WTC11 (cell line): ENCODE results near the gene ALOX12. TPM values are rescaled to one million over a fixed set of nuclear protein-coding genes. Genes with fewer than 3 reads are reported as not detected.

Experiments used
- ATAC-seq: fragments of 200-7000 bp; cut with Tn5 transposase; 2 replicates; pipeline ENCODE4 v1.10.0; 2021; ENCODE audit warnings: mild to moderate bottlenecking, moderate library complexity
- CTCF ChIA-PET: fragments of 300-600 bp; sonication (Branson Sonifier 250); formaldehyde crosslinking; loops from one replicate; lab custom pipeline; 2021; ENCODE audit warnings: antibody characterized with exemption; lab: Charles Lee
- POLR2A ChIA-PET: fragments of 350-600 bp; sonication (Branson Sonifier 250); formaldehyde crosslinking; loops from one replicate; lab custom pipeline; 2021; ENCODE audit warnings: antibody characterized with exemption; lab: Charles Lee
- DNase-seq: peaks from one replicate; pipeline ENCODE4 v3.0.0; 2021; ENCODE audit warnings: low spot score
- H3K27ac Mint-ChIP-seq: 2 replicates; pipeline ENCODE4 v1.8.0; 2021; ENCODE audit warnings: mixed read lengths
- H3K27me3 Mint-ChIP-seq: 2 replicates; pipeline ENCODE4 v1.8.0; 2021; ENCODE audit warnings: low read depth, mild to moderate bottlenecking, moderate library complexity, mixed read lengths
- H3K36me3 Mint-ChIP-seq: 2 replicates; pipeline ENCODE4 v1.8.0; 2021; ENCODE audit warnings: mixed read lengths
- H3K4me1 Mint-ChIP-seq: 2 replicates; pipeline ENCODE4 v1.8.0; 2022; ENCODE audit warnings: mixed read lengths
- H3K4me3 Mint-ChIP-seq: 2 replicates; pipeline ENCODE4 v1.8.0; 2021; ENCODE audit warnings: mild to moderate bottlenecking, moderate library complexity, mixed read lengths
- H3K9me3 Mint-ChIP-seq: 2 replicates; pipeline ENCODE4 v1.8.0; 2021; ENCODE audit warnings: mixed read lengths
- CBFB ChIP-seq: sonication (generic); formaldehyde crosslinking; IDR thresholded peaks from 2 replicates; pipeline ENCODE4 v1.8.1; 2022; ENCODE audit warnings: mild to moderate bottlenecking, low read depth, missing genetic modification reagents
- EMX1 ChIP-seq: fragments of 250-450 bp; sonication (Bioruptor Pico); IDR thresholded peaks from 2 replicates; pipeline ENCODE4 v1.8.0; 2021; ENCODE audit warnings: mild to moderate bottlenecking
- FOXJ3 ChIP-seq: sonication (generic); formaldehyde crosslinking; IDR thresholded peaks from 2 replicates; pipeline ENCODE4 v1.9.0; 2021; ENCODE audit warnings: missing genetic modification reagents, mild to moderate bottlenecking, borderline replicate concordance
- GABPB1 ChIP-seq: sonication (generic); formaldehyde crosslinking; IDR thresholded peaks from 2 replicates; pipeline ENCODE4 v1.8.1; 2023; ENCODE audit warnings: mild to moderate bottlenecking, missing genetic modification reagents
- HMGA2 ChIP-seq: fragments of 250-450 bp; sonication (Bioruptor Pico); IDR thresholded peaks from 2 replicates; pipeline ENCODE4 v1.4.0; 2021; ENCODE audit warnings: mild to moderate bottlenecking, moderate library complexity
- KAT7 ChIP-seq: sonication (generic); formaldehyde crosslinking; IDR thresholded peaks from 2 replicates; pipeline ENCODE4 v1.8.1; 2023; ENCODE audit warnings: missing genetic modification reagents, mild to moderate bottlenecking, borderline replicate concordance
- MYBL2 ChIP-seq: sonication (generic); formaldehyde crosslinking; IDR thresholded peaks from 2 replicates; pipeline ENCODE4 v1.8.1; 2023; ENCODE audit warnings: mild to moderate bottlenecking, moderate library complexity, missing genetic modification reagents
- NFATC4 ChIP-seq: fragments of 250-450 bp; sonication (Bioruptor Pico); IDR thresholded peaks from 2 replicates; pipeline ENCODE4 v1.9.0; 2021; ENCODE audit warnings: mild to moderate bottlenecking
- NR1H2 ChIP-seq: sonication (generic); formaldehyde crosslinking; IDR thresholded peaks from 2 replicates; pipeline ENCODE4 v1.9.0; 2021; ENCODE audit warnings: mild to moderate bottlenecking, moderate library complexity, missing genetic modification reagents
- OVOL2 ChIP-seq: fragments of 250-450 bp; sonication (Bioruptor Pico); IDR thresholded peaks from 2 replicates; pipeline ENCODE4 v1.9.0; 2021; ENCODE audit warnings: mild to moderate bottlenecking, borderline replicate concordance
- PRRX2 ChIP-seq: fragments of 250-450 bp; sonication (Bioruptor Pico); IDR thresholded peaks from 2 replicates; pipeline ENCODE4 v1.8.0; 2021; ENCODE audit warnings: mild to moderate bottlenecking
- SMAD3 ChIP-seq: sonication (generic); formaldehyde crosslinking; IDR thresholded peaks from 2 replicates; pipeline ENCODE4 v1.8.0; 2022; ENCODE audit warnings: missing genetic modification reagents, mild to moderate bottlenecking, borderline replicate concordance
- SMAD4 ChIP-seq: sonication (generic); formaldehyde crosslinking; IDR thresholded peaks from 2 replicates; pipeline ENCODE4 v1.8.0; 2022; ENCODE audit warnings: mild to moderate bottlenecking, missing genetic modification reagents
- SOX15 ChIP-seq: fragments of 250-450 bp; sonication (Bioruptor Pico); IDR thresholded peaks from 2 replicates; pipeline ENCODE4 v1.9.0; 2021; ENCODE audit warnings: mild to moderate bottlenecking
- TEAD1 ChIP-seq: sonication (generic); formaldehyde crosslinking; IDR thresholded peaks from 2 replicates; pipeline ENCODE4 v1.8.0; 2022; ENCODE audit warnings: mild to moderate bottlenecking, missing genetic modification reagents
- TEAD4 ChIP-seq: sonication (generic); formaldehyde crosslinking; IDR thresholded peaks from 2 replicates; pipeline ENCODE4 v1.8.0; 2022; ENCODE audit warnings: mild to moderate bottlenecking, missing genetic modification reagents
- ZBTB21 ChIP-seq: sonication (generic); formaldehyde crosslinking; IDR thresholded peaks from 2 replicates; pipeline ENCODE4 v1.8.1; 2023; ENCODE audit warnings: mild to moderate bottlenecking, missing genetic modification reagents, borderline replicate concordance
- ZNF232 ChIP-seq: sonication (generic); formaldehyde crosslinking; IDR thresholded peaks from 2 replicates; pipeline ENCODE4 v1.8.0; 2022; ENCODE audit warnings: mild to moderate bottlenecking, missing genetic modification reagents
- ZNF317 ChIP-seq: sonication (generic); formaldehyde crosslinking; IDR thresholded peaks from 2 replicates; pipeline ENCODE4 v1.8.1; 2023; ENCODE audit warnings: low read depth, mild to moderate bottlenecking, moderate library complexity, missing genetic modification reagents, borderline replicate concordance
- total RNA-seq: library from RNA; stranded (reverse); gene quantifications from 3 replicates; pipeline ENCODE4 v1.2.3, GENCODE V29; 2021
- TF ChIP-seq, protein P1 (sequence below): sonication (generic); formaldehyde crosslinking; IDR thresholded peaks from 2 replicates; pipeline ENCODE4 v1.8.1; 2023; ENCODE audit warnings: mild to moderate bottlenecking, missing genetic modification reagents, moderate library complexity
- TF ChIP-seq, protein P2 (sequence below): sonication (generic); formaldehyde crosslinking; conservative IDR thresholded peaks from 2 replicates; pipeline ENCODE4 v1.8.1; 2022; ENCODE audit warnings: mild to moderate bottlenecking, missing genetic modification reagents
- TF ChIP-seq, protein P3 (sequence below): sonication (generic); formaldehyde crosslinking; IDR thresholded peaks from 2 replicates; pipeline ENCODE4 v1.8.0; 2022; ENCODE audit warnings: mild to moderate bottlenecking, missing genetic modification reagents
- TF ChIP-seq, protein P4 (sequence below): fragments of 250-450 bp; sonication (Bioruptor Pico); IDR thresholded peaks from 2 replicates; pipeline ENCODE4 v2.1.2; 2022; ENCODE audit warnings: mild to moderate bottlenecking, moderate library complexity
- TF ChIP-seq, protein P5 (sequence below): sonication (generic); formaldehyde crosslinking; IDR thresholded peaks from 2 replicates; pipeline ENCODE4 v1.8.1; 2023; ENCODE audit warnings: mild to moderate bottlenecking, missing genetic modification reagents
- TF ChIP-seq, protein P6 (sequence below): sonication (generic); formaldehyde crosslinking; IDR thresholded peaks from 2 replicates; pipeline ENCODE4 v1.8.0; 2022; ENCODE audit warnings: mild to moderate bottlenecking, missing genetic modification reagents
- TF ChIP-seq, protein P7 (sequence below): sonication (generic); formaldehyde crosslinking; IDR thresholded peaks from 2 replicates; pipeline ENCODE4 v1.8.1; 2022; ENCODE audit warnings: mild to moderate bottlenecking, missing genetic modification reagents, moderate library complexity, borderline replicate concordance
- TF ChIP-seq, protein P8 (sequence below): sonication (generic); formaldehyde crosslinking; IDR thresholded peaks from 2 replicates; pipeline ENCODE4 v1.8.1; 2022; ENCODE audit warnings: low read depth, missing genetic modification reagents, borderline replicate concordance
- TF ChIP-seq, protein P9 (sequence below): fragments of 250-450 bp; sonication (Bioruptor Pico); IDR thresholded peaks from 2 replicates; pipeline ENCODE4 v1.8.0; 2021; ENCODE audit warnings: mild to moderate bottlenecking

Gene ALOX12
- total RNA-seq, 1 experiment from 2014 or later = 1.9 TPM

DNA sequence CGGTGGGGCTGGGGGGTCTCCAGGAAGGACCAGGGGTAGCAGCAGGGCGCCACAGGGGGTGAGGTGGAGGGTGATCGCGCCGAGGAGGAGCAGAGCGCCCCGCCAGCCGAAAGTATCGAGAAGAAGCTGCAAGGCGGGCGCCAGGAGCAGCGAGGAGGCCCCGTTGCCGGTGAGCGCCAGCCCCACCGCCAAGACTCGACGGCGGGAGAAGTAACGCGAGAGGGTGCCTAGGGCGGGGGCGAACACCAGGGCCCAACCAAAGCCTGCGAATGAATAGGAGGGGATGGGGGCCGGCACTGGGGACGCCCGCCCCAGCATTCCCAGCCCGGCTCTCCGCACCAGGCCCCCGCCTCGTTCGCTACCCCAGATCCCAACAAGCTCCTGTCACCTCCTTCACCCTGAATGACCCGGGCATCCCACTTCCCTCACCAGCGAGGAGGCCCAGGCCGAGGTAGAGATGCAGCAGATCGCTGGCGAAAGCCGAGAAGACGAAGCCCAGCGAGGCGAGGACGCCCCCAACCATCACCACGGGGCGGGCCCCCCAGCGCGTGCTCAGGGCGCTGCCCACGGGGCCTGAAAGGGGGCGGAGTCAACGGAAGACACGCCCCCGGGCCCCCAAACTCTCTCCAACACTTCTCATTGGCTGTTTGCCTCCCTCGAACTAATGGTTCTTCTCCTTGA lies 46.8 kb downstream of the ALOX12 start:
- no peaks in the 10 kb centered on the region for H3K9me3 Mint-ChIP-seq
- ChIA-PET CTCF (interaction anchor here (0.6 to 2.9 kb wide), 8 partner anchors 9 to 447 kb away, joined by 3 to 15 read pairs (median 6); no protein-coding TSS in a partner anchor), POLR2A (interaction anchor here (1.0 to 1.5 kb wide), 2 partner anchors 19 to 135 kb away, joined by 3 to 4 read pairs; no protein-coding TSS in a partner anchor)
- H3K27me3 Mint-ChIP-seq = peaks cover 57% of the 10 kb centered on the region
- H3K4me3 Mint-ChIP-seq = peak overlapping the region; percentile 66
- peak; percentile 11 for ATAC-seq
- peaks cover 27% of the 10 kb centered on the region for H3K4me1 Mint-ChIP-seq
- H3K36me3 Mint-ChIP-seq = no peaks in the 10 kb centered on the region
- no peak overlapping the region for H3K27ac Mint-ChIP-seq
- peak; percentile 52 for DNase-seq
- TF ChIP-seq PRRX2 (CRISPR knock-in tag) = no peak
- TF ChIP-seq SMAD4 = no peak
- TF ChIP-seq, protein P1, sequence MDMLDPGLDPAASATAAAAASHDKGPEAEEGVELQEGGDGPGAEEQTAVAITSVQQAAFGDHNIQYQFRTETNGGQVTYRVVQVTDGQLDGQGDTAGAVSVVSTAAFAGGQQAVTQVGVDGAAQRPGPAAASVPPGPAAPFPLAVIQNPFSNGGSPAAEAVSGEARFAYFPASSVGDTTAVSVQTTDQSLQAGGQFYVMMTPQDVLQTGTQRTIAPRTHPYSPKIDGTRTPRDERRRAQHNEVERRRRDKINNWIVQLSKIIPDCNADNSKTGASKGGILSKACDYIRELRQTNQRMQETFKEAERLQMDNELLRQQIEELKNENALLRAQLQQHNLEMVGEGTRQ (CRISPR knock-in tag) = peak; percentile 25; the same call in 1 of the 2 replicates
- no peak for TF ChIP-seq CBFB (CRISPR knock-in tag)
- TF ChIP-seq OVOL2 (CRISPR knock-in tag) = no peak
- TF ChIP-seq, protein P2, sequence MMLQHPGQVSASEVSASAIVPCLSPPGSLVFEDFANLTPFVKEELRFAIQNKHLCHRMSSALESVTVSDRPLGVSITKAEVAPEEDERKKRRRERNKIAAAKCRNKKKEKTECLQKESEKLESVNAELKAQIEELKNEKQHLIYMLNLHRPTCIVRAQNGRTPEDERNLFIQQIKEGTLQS (CRISPR knock-in tag) = no peak
- TF ChIP-seq, protein P3, sequence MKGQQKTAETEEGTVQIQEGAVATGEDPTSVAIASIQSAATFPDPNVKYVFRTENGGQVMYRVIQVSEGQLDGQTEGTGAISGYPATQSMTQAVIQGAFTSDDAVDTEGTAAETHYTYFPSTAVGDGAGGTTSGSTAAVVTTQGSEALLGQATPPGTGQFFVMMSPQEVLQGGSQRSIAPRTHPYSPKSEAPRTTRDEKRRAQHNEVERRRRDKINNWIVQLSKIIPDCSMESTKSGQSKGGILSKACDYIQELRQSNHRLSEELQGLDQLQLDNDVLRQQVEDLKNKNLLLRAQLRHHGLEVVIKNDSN = no peak; the same call in 1 of the 2 replicates
- TF ChIP-seq, protein P4, sequence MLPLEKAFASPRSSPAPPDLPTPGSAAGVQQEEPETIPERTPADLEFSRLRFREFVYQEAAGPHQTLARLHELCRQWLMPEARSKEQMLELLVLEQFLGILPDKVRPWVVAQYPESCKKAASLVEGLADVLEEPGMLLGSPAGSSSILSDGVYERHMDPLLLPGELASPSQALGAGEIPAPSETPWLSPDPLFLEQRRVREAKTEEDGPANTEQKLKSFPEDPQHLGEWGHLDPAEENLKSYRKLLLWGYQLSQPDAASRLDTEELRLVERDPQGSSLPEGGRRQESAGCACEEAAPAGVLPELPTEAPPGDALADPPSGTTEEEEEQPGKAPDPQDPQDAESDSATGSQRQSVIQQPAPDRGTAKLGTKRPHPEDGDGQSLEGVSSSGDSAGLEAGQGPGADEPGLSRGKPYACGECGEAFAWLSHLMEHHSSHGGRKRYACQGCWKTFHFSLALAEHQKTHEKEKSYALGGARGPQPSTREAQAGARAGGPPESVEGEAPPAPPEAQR = no peak
- no peak for TF ChIP-seq NFATC4 (CRISPR knock-in tag)
- TF ChIP-seq KAT7 (CRISPR knock-in tag) = no peak
- TF ChIP-seq, protein P5, sequence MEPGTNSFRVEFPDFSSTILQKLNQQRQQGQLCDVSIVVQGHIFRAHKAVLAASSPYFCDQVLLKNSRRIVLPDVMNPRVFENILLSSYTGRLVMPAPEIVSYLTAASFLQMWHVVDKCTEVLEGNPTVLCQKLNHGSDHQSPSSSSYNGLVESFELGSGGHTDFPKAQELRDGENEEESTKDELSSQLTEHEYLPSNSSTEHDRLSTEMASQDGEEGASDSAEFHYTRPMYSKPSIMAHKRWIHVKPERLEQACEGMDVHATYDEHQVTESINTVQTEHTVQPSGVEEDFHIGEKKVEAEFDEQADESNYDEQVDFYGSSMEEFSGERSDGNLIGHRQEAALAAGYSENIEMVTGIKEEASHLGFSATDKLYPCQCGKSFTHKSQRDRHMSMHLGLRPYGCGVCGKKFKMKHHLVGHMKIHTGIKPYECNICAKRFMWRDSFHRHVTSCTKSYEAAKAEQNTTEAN (CRISPR knock-in tag) = no peak
- no peak for TF ChIP-seq NR1H2 (CRISPR knock-in tag)
- no peak for TF ChIP-seq SOX15 (CRISPR knock-in tag)
- TF ChIP-seq HMGA2 = no peak
- TF ChIP-seq ZNF317 (CRISPR knock-in tag) = no peak
- TF ChIP-seq TEAD4 (CRISPR knock-in tag) = no peak
- TF ChIP-seq, protein P6, sequence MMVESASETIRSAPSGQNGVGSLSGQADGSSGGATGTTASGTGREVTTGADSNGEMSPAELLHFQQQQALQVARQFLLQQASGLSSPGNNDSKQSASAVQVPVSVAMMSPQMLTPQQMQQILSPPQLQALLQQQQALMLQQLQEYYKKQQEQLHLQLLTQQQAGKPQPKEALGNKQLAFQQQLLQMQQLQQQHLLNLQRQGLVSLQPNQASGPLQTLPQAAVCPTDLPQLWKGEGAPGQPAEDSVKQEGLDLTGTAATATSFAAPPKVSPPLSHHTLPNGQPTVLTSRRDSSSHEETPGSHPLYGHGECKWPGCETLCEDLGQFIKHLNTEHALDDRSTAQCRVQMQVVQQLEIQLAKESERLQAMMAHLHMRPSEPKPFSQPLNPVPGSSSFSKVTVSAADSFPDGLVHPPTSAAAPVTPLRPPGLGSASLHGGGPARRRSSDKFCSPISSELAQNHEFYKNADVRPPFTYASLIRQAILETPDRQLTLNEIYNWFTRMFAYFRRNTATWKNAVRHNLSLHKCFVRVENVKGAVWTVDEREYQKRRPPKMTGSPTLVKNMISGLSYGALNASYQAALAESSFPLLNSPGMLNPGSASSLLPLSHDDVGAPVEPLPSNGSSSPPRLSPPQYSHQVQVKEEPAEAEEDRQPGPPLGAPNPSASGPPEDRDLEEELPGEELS = peak; percentile 15
- TF ChIP-seq, protein P7, sequence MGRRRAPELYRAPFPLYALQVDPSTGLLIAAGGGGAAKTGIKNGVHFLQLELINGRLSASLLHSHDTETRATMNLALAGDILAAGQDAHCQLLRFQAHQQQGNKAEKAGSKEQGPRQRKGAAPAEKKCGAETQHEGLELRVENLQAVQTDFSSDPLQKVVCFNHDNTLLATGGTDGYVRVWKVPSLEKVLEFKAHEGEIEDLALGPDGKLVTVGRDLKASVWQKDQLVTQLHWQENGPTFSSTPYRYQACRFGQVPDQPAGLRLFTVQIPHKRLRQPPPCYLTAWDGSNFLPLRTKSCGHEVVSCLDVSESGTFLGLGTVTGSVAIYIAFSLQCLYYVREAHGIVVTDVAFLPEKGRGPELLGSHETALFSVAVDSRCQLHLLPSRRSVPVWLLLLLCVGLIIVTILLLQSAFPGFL = no peak
- TF ChIP-seq SMAD3 (CRISPR knock-in tag) = no peak
- TF ChIP-seq EMX1 = no peak
- no peak for TF ChIP-seq FOXJ3 (CRISPR knock-in tag)
- TF ChIP-seq, protein P8, sequence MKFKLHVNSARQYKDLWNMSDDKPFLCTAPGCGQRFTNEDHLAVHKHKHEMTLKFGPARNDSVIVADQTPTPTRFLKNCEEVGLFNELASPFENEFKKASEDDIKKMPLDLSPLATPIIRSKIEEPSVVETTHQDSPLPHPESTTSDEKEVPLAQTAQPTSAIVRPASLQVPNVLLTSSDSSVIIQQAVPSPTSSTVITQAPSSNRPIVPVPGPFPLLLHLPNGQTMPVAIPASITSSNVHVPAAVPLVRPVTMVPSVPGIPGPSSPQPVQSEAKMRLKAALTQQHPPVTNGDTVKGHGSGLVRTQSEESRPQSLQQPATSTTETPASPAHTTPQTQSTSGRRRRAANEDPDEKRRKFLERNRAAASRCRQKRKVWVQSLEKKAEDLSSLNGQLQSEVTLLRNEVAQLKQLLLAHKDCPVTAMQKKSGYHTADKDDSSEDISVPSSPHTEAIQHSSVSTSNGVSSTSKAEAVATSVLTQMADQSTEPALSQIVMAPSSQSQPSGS = no peak
- no peak for TF ChIP-seq GABPB1
- no peak for TF ChIP-seq ZBTB21 (CRISPR knock-in tag)
- TF ChIP-seq, protein P9, sequence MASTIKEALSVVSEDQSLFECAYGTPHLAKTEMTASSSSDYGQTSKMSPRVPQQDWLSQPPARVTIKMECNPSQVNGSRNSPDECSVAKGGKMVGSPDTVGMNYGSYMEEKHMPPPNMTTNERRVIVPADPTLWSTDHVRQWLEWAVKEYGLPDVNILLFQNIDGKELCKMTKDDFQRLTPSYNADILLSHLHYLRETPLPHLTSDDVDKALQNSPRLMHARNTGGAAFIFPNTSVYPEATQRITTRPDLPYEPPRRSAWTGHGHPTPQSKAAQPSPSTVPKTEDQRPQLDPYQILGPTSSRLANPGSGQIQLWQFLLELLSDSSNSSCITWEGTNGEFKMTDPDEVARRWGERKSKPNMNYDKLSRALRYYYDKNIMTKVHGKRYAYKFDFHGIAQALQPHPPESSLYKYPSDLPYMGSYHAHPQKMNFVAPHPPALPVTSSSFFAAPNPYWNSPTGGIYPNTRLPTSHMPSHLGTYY (CRISPR knock-in tag) = no peak
- no peak for TF ChIP-seq MYBL2 (CRISPR knock-in tag)
- TF ChIP-seq ZNF232 (CRISPR knock-in tag) = 0 out of 2 replicates have a peak, but pooled peaks have one; percentile 7
- peak; percentile 33; the same call in 1 of the 2 replicates for TF ChIP-seq TEAD1 (CRISPR knock-in tag)
